Loucy (cell line): ENCODE results near the gene KCNMB2.

ENCODE experiments used
- H2AFZ ChIP-seq: fragments of 200-600 bp; sonication (generic); 2 replicates; pipeline ENCODE4 v1.6.0; 2016; ENCODE audit warnings: antibody characterized with exemption, mild to moderate bottlenecking, low read length, moderate library complexity
- H3F3A ChIP-seq: fragments of 200-600 bp; 2 replicates; pipeline ENCODE4 v1.6.0; 2016; ENCODE audit warnings: antibody characterized with exemption, low read depth, mild to moderate bottlenecking
- H3K27me3 ChIP-seq: fragments of 200-600 bp; sonication (generic); 2 replicates; pipeline ENCODE4 v1.6.1; 2014; ENCODE audit warnings: low read length, mild to moderate bottlenecking; ENCODE audit not compliant: insufficient read depth, poor library complexity, severe bottlenecking
- H3K36me3 ChIP-seq: fragments of 200-600 bp; sonication (generic); 2 replicates; pipeline ENCODE4 v1.6.1; 2016; ENCODE audit warnings: low read length; ENCODE audit not compliant: insufficient read depth
- H3K4me1 ChIP-seq: fragments of 200-600 bp; sonication (generic); 2 replicates; pipeline ENCODE4 v1.5.1; 2014; ENCODE audit warnings: low read length, mild to moderate bottlenecking; ENCODE audit not compliant: insufficient read depth, poor library complexity, severe bottlenecking
- H3K4me2 ChIP-seq: fragments of 200-600 bp; sonication (generic); 2 replicates; pipeline ENCODE4 v1.6.0; 2014; ENCODE audit warnings: antibody characterized with exemption, low read length, low read depth, mild to moderate bottlenecking; ENCODE audit not compliant: poor library complexity, severe bottlenecking
- H3K4me3 ChIP-seq: fragments of 200-600 bp; sonication (generic); 2 replicates; pipeline ENCODE4 v1.5.1; 2014; ENCODE audit warnings: low read length, mild to moderate bottlenecking, mixed read lengths; ENCODE audit not compliant: poor library complexity, severe bottlenecking
- H3K79me2 ChIP-seq: fragments of 200-600 bp; sonication (generic); 2 replicates; pipeline ENCODE4 v1.6.1; 2014; ENCODE audit warnings: low read length; ENCODE audit not compliant: insufficient read depth
- H3K9ac ChIP-seq: fragments of 200-600 bp; sonication (generic); 2 replicates; pipeline ENCODE4 v1.6.0; 2014; ENCODE audit warnings: mild to moderate bottlenecking, low read depth, low read length, moderate library complexity; ENCODE audit not compliant: poor library complexity, severe bottlenecking
- H3K9me2 ChIP-seq: fragments of 200-600 bp; sonication (generic); replicated peaks from 2 replicates; pipeline ENCODE4 v1.6.1; 2016; ENCODE audit warnings: low read depth, low read length, mixed read lengths
- H3K9me3 ChIP-seq: fragments of 200-600 bp; sonication (generic); 2 replicates; pipeline ENCODE4 v1.6.1; 2014; ENCODE audit warnings: mild to moderate bottlenecking, antibody characterized with exemption, low read length, low read depth; ENCODE audit not compliant: insufficient read depth
- H4K20me1 ChIP-seq: fragments of 200-600 bp; sonication (generic); 2 replicates; pipeline ENCODE4 v1.6.0; 2014; ENCODE audit warnings: antibody characterized with exemption, low read length, mild to moderate bottlenecking; ENCODE audit not compliant: insufficient read depth, poor library complexity, severe bottlenecking
- CTCF ChIP-seq: fragments of 200-600 bp; sonication (generic); conservative IDR thresholded peaks from 2 replicates; pipeline ENCODE4 v1.5.1; 2014; ENCODE audit warnings: mild to moderate bottlenecking, antibody characterized with exemption, low read length
- EZH2phosphoT487 ChIP-seq: fragments of 200-600 bp; IDR thresholded peaks from 2 replicates; pipeline ENCODE4 v1.6.1; 2018; ENCODE audit warnings: antibody characterized with exemption, mild to moderate bottlenecking, moderate library complexity, borderline replicate concordance

Gene KCNMB2

GRCh38 chr3:178517665-178518334 lies 18.4 kb upstream of the KCNMB2 start:
- Histone ChIP-seq H3K4me2 (no peak overlapping the region), H3K9me3 (no peaks in the 10 kb centered on the region), H3K9ac (no peak overlapping the region), H4K20me1 (no peaks in the 10 kb centered on the region), H3K36me3 (no peaks in the 10 kb centered on the region), H3F3A (no peaks in the 10 kb centered on the region), H3K9me2 (no peaks in the 10 kb centered on the region), H3K27me3 (no peaks in the 10 kb centered on the region), H3K4me3 (no peak overlapping the region), H3K79me2 (no peaks in the 10 kb centered on the region), H2AFZ (no peak overlapping the region), H3K4me1 (no peaks in the 10 kb centered on the region)
- no peak for TF ChIP-seq EZH2phosphoT487
- no peak for TF ChIP-seq CTCF

- TF ChIP-seq CTCF = no peak
- TF ChIP-seq EZH2phosphoT487 = no peak
- H3K79me2 ChIP-seq = no peaks in the 10 kb centered on the region
- H4K20me1 ChIP-seq = no peaks in the 10 kb centered on the region
- no peaks in the 10 kb centered on the region for H3F3A ChIP-seq
- no peaks in the 10 kb centered on the region for H3K27me3 ChIP-seq
- H3K4me1 ChIP-seq = no peaks in the 10 kb centered on the region
- H3K4me2 ChIP-seq = no peak overlapping the region
- H3K4me3 ChIP-seq = no peak overlapping the region
- no peak overlapping the region for H2AFZ ChIP-seq
- no peaks in the 10 kb centered on the region for H3K9me3 ChIP-seq
- no peak overlapping the region for H3K9ac ChIP-seq
- H3K36me3 ChIP-seq = no peaks in the 10 kb centered on the region
- no peaks in the 10 kb centered on the region for H3K9me2 ChIP-seq
Observed at GRCh38 chr3:178518660-178519396, 17.4 kb upstream of the KCNMB2 start.

- Histone ChIP-seq H3K9ac (no peak overlapping the region), H3K4me3 (no peak overlapping the region), H3K4me2 (no peak overlapping the region), H3K36me3 (no peaks in the 10 kb centered on the region), H4K20me1 (no peaks in the 10 kb centered on the region), H3K9me3 (no peaks in the 10 kb centered on the region), H2AFZ (no peak overlapping the region), H3K27me3 (no peaks in the 10 kb centered on the region), H3K4me1 (no peaks in the 10 kb centered on the region), H3F3A (no peaks in the 10 kb centered on the region), H3K9me2 (no peaks in the 10 kb centered on the region), H3K79me2 (no peaks in the 10 kb centered on the region)
- TF ChIP-seq EZH2phosphoT487 = no peak
- TF ChIP-seq CTCF = no peak
Observed at GRCh38 chr3:178519701-178520100, 16.5 kb upstream of the KCNMB2 start.
